IMR-90 (cell line): ENCODE data around the gene ACSL1.

Experiments
- BHLHE40 ChIP-seq: fragments of 150-350 bp; IDR thresholded peaks from 2 replicates; pipeline ENCODE4 v1.6.1; 2016; ENCODE audit warnings: mild to moderate bottlenecking, low read depth, low read length
- MAFK ChIP-seq: IDR thresholded peaks from 2 replicates; pipeline ENCODE4 v1.6.1; 2012; ENCODE audit warnings: low read depth, low read length, improper control_type of control experiment
- MXI1 ChIP-seq: IDR thresholded peaks from 2 replicates; pipeline ENCODE4 v1.6.1; 2012; ENCODE audit warnings: low read depth, mild to moderate bottlenecking, low read length, moderate library complexity, borderline replicate concordance
- POLR2A ChIP-seq: IDR thresholded peaks from 2 replicates; pipeline ENCODE4 v1.6.1; 2012; ENCODE audit warnings: mild to moderate bottlenecking, low read depth, low read length
- RAD21 ChIP-seq: IDR thresholded peaks from 2 replicates; pipeline ENCODE4 v1.6.1; 2012; ENCODE audit warnings: low read length, improper control_type of control experiment
- RCOR1 ChIP-seq: IDR thresholded peaks from 2 replicates; pipeline ENCODE4 v1.6.1; 2012; ENCODE audit warnings: mild to moderate bottlenecking, low read length, improper control_type of control experiment; ENCODE audit not compliant: insufficient replicate concordance
- SMC3 ChIP-seq: fragments of 150-350 bp; IDR thresholded peaks from 2 replicates; pipeline ENCODE4 v1.6.1; 2016; ENCODE audit warnings: low read depth, mild to moderate bottlenecking, antibody characterized with exemption, low read length, moderate library complexity
- TF ChIP-seq, protein P1 (sequence below): conservative IDR thresholded peaks from 2 replicates; pipeline ENCODE4 v1.5.1; 2012; ENCODE audit warnings: mild to moderate bottlenecking, low read depth, low read length, improper control_type of control experiment
- TF ChIP-seq, protein P2 (sequence below): fragments of 150-350 bp; IDR thresholded peaks from 2 replicates; pipeline ENCODE4 v1.6.1; 2017; ENCODE audit warnings: mild to moderate bottlenecking, antibody characterized with exemption, low read length, low read depth

DNA sequence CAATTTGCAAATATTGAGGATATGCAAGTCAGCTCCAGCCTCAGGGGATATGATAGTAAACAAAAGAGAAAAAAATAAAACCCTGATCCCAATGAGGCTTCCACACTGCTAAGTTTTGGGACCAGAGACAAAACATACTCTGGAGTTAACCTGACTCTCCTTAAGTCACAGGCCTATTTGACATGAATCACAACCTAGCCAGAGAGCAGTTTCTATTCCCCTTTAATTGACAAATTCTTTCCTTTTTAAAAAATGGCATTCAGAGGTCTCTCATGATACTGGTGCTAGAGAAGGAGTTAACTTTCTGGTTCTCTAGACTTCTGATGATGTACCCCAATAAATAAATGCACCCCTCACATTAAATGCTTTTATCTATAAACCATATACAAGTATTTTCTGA lies 8.8 kb downstream of the ACSL1 start:
- TF ChIP-seq, protein P1, sequence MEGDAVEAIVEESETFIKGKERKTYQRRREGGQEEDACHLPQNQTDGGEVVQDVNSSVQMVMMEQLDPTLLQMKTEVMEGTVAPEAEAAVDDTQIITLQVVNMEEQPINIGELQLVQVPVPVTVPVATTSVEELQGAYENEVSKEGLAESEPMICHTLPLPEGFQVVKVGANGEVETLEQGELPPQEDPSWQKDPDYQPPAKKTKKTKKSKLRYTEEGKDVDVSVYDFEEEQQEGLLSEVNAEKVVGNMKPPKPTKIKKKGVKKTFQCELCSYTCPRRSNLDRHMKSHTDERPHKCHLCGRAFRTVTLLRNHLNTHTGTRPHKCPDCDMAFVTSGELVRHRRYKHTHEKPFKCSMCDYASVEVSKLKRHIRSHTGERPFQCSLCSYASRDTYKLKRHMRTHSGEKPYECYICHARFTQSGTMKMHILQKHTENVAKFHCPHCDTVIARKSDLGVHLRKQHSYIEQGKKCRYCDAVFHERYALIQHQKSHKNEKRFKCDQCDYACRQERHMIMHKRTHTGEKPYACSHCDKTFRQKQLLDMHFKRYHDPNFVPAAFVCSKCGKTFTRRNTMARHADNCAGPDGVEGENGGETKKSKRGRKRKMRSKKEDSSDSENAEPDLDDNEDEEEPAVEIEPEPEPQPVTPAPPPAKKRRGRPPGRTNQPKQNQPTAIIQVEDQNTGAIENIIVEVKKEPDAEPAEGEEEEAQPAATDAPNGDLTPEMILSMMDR = no peak
- TF ChIP-seq, protein P2, sequence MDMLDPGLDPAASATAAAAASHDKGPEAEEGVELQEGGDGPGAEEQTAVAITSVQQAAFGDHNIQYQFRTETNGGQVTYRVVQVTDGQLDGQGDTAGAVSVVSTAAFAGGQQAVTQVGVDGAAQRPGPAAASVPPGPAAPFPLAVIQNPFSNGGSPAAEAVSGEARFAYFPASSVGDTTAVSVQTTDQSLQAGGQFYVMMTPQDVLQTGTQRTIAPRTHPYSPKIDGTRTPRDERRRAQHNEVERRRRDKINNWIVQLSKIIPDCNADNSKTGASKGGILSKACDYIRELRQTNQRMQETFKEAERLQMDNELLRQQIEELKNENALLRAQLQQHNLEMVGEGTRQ = no peak
- no peak for TF ChIP-seq POLR2A
- TF ChIP-seq MAFK = no peak
- TF ChIP-seq MXI1 = no peak
- TF ChIP-seq BHLHE40 = no peak
- no peak for TF ChIP-seq RCOR1
- TF ChIP-seq SMC3 = no peak
- no peak for TF ChIP-seq RAD21
